SHP77 (cell line): ENCODE measurements around the gene EDIL3.
A peak's percentile ranks its signal among the peaks of the same experiment; 100 is the strongest.

Experiments
- DNase-seq, 2 experiments: peaks; one replicate each; lab custom pipeline; 2025; lab: John Stamatoyannopoulos, UW

The EDIL3 gene

DNA sequence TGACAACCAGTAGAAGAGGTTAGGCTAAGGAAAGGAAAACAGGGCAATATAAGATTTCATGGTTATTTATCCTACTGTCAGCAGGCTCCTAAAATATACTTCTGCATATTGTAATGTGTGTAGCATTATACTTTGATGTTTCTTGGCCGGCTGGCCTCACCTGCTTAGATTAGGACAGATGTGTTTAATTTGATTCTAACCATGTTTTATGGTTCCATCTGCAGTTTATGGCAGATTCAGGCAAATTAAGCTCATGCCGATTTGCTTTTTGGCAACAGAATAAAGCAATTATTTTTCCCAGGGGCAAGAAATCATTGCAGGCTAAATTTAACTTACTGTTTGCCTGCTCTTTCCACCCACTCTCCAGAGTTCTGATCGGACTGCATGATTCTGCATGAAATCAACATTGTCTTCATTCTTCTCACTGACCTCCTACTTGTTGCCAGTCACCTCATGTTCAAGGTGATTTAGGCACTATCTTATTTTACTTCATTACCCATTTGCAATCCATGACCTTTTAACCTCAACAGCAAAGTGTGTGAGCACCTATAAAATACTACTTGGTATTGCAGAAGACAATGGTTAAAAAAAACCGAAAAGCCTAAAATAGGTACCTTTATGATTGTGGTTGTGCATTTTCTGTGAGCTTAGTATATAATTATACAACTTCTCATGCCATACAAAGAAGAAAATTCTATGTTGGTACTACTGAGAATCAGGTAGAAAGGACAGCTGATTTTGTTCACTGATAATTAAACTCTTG, 125.2 kb downstream of the EDIL3 start:
- DNase-seq: no peak

DNA sequence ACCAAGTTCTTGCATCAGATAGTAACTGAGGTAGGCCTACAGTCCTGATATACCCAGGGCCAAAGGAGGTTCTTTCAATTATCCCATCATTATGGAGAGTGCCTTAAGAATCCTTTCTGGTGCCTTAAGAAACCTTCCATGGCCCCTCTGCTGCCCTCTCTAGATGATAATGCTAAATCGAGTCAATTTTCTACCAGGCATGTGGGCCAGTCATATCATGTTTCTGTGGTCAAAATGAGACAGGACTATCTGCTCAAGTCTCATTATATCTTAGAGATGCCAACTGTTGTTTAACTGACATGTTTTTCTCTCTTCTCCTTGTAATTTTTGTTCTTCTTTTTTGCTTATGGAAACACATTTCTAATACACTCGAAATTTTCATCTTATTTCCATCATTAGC, 127.6 kb downstream of the EDIL3 start:
- DNase-seq: no peak

DNA sequence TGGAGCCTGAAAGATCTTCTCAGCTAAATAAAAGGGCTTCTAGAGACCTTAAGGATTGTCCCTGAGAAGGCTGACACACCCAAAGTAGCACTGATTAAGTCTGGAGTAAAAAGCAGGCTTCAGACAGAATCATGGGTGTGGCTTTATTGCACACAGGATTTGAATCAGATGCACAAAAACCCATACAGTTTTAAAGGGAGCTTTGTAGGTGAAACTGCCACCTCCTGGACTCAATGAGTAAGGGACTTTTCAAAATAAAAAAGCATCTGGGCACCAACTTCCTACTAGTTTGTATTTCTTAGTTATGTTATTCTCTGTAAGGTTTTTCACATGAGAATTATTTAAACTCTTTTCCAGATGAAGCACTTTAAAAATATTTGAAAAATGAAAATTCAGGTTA, 129.4 kb downstream of the EDIL3 start:
- no peak for DNase-seq

DNA sequence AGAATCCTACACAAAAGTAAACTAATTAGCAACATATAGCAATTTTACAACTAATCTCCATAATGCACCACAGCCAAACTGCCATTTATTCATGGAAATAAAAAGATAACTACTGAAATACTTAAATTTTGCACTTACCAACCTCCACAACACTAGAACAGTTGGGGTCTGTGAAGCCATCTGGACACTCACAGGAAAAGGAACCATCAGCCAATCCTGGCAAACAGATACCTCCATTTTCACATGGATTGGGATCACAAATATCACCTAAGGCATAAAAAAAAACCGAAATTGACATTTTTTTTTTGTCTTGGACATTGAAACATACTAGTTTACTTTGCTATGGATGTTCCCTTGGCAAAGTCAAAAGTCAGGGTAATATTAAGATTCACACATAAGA, 130.7 kb downstream of the EDIL3 start:
- no peak for DNase-seq

DNA sequence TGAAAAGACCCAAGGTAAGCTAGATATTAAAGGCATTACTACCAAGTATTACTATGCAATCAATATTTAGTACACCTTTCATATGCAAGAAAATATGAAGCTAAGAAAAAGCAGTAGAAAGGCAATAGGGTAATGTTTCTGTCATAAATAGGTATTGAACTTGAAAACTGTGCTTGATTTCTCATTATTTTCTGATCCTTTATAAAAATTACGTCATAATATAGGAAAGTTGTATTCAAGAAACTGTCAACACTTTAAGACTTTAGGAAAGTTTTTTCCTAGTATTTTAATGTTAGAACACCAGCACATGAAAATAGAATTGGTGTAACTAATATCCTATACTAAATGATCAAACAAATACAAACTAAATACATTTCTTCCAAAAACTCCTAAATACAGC, 133.2 kb downstream of the EDIL3 start:
- DNase-seq: no peak

DNA sequence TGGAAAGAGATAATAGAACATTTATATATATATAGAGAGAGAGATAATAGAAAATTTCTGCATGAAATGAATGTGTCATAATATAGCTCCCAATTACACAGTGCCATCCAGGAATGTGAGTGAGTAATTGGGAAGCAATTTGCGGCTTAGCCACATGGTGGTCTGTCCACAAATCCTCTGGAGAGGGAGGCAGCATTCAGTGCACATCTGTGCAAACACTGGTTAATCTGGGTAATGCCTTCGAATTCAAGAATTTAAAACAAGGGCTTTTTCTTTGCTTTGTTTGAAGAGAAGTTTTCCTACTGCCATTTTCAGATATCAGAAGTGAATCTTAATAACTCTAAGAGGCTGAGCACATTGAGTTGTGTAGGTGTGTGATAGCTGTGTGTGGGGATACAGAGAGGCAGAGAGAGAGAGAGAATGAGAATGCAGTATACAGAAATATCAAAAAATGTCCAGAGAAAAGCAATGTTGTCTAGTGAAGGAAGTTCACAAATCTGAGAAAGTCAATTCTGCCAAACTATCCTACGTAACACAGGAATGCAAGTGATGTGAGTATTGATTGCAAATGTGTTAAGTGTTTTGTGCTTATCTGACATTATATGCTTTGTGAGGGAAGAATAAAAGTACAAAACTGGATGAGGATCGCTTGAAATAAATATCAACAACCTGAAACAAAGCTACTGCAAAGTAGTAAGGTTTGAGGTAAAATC, 134.6 kb downstream of the EDIL3 start:
- peak in 1 of 2 experiments; percentile 4 for DNase-seq

DNA sequence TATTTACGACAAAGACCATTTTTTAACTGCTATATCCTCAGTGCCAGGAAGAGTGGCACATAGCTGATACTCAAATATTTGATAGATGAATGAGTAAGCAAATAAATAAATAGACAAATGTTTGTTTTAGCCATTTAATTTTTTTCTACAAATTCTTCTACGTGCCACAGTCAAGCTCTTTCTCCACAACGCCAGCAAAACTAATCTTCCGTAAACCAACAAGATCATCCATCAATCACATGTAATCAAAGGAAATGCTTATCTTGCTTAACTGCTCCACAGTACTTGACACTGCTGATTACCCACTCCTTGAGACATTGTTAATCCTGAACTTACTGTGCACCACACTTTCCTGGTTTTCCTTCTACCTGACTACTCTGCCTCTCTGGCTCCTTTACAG, 136.7 kb downstream of the EDIL3 start:
- DNase-seq: no peak

DNA sequence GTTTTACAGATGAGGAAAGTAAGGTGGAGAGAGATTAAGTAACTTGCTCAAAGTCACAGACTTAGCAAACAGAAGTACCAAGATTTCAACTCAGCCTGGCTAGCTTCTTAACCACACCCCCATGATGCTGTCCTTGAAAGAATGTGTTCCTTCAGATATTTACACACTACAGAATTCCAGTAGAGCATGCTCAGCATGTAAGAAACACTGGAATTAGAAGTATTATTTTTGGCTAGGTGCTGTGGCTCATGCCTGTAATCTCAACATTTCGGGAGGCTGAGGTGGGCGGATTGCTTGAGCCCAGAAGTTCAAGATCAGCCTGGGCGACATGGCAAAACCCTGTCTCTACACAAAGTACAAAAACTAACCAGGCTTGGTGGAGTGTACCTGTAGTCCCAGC, 142.4 kb downstream of the EDIL3 start:
- no peak for DNase-seq

DNA sequence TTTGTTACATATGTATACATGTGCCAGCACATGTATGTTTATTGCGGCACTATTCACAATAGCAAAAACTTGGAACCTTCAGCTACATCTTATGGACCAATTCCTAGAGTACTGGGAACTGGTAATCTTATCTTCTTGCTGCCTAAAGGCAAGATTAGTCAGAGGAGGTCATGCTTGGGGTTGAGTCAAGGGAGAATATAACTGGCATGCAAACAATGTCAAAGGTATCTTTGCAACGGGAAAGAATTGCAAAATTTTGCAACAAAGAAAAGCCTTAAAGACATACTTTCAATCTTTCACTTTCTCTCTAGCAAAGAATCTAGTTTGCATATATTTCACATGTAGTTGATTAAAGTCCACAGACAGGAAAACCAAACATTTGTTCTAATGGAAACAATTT, 145.2 kb downstream of the EDIL3 start:
- no peak for DNase-seq

DNA sequence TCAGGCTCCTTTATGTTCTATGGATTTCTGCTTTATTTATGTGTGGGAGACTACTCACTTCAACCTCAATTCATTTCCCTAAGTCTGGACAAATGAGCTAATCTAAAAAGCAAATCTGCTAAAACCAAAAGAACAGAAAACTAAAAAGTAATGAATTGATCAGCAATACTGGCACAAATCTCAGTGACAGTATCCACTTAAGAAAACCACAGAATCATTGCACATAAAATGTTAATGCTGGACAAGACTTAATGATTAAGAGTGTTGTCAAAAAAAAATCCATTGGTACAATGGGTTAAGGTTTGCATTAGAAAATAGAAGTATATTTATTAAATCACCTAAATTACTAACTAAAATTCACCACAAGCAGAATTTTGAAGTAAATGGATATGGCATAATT, 147.6 kb downstream of the EDIL3 start:
- no peak for DNase-seq

DNA sequence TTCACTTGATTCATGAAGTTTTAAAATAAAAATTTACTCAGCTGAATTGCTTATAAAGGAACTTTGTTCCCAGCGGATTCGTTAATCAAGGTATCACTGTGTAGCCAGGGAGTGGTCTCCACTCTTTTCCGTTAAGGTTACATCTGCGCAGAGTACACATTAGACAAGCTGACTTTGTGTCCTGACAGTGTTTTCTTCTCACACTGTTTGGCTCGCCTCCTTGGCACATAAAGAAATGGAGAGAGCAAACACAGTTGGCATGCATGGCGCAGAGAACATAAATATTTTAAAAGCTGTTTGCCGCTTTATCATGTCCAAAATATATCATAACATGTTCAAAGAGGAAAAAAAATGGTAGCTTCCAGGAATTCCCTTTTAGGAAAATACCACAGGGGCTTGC, 153.2 kb downstream of the EDIL3 start:
- DNase-seq: no peak

DNA sequence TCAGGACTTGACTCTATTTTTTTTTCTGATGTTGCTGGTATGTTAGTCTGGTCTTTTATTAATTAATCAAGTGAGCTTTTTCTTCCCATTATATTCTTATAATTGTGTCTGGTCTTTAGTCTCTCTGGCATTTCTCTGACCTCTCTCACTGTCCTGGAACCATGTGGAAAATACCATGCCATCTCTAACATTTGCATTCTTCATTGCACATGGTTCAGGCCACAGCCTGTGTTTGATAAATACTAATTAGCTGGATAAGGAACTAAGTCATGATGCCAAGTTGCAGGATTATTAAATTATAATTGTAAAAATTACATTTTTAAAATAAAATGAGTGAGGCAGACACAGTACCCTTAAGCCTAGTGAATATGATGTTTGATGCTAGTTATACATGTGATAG, 155.6 kb downstream of the EDIL3 start:
- no peak for DNase-seq

DNA sequence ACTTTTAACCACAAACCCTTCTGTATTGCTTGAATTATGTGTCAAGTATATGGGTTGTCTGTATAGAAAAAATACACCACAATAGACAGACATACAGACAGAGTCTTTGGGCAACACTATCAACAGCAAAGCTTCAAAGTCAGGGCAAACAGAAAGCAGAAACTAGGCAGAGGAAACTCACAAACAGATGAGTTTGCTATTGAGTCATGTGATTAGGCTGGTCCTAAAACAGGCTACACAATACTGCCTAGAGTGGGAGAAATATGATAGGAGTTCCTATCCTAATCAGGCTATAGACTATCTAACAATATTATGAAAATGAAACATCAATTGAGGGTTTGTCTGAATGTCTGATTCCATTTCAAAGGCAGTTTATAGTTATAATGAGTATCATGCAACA, 156.4 kb downstream of the EDIL3 start:
- DNase-seq: no peak

DNA sequence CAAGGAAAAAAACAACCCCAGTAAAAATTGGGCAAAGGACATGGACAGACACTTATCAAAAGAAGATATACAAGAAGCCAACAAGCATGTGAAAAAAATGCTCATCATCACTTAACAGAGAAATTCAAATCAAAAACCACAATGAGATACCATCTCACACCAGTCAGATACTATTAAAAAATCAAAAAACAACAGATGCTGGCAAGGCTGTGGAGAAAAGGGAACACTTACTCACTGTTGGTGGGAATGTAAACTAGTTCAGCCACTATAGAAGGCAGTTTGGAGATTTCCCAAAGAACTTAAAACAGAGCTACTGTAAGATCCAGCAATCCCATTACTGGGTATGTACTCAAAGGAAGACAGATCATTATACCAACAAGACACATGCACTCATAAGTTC, 157.4 kb downstream of the EDIL3 start:
- no peak for DNase-seq

DNA sequence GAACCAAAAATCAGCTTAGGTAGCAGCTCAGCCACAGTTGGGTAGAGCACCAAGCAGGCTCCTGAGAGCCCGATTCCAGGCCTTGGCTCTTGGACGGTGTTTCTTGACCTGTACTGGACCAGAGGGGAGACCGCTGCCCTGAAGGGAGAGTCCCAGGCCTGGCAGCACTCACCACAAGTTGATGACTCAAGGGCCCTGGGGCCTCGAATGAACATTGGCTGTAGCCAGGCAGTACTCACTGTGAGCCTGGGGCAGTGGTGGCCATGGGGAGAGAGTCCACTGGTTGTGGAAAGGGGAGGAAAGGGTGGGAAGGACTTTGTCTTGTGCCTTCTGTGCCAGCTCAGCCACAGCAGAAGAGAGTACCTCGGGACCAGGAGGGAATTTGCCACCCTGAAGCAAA, 166.1 kb downstream of the EDIL3 start:
- no peak for DNase-seq

DNA sequence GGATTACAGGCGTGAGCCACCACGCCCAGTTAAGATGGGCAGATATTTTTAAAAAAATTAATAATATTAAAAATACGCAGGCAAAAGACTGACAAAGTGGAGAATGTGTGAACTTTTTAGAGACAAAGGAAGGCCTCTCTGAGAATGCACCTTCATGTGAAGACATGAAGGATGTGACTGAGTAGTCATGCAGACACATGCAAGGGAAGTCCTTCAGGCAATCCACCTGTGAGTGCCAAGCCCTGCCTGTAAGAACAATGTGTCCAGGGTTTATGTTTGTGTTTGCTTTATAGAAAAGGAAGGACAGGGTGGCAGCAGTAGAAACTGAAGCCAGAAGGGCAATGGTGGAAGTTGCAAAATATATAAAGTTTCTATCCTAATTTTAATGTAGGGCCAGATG, 169.2 kb downstream of the EDIL3 start:
- no peak for DNase-seq

DNA sequence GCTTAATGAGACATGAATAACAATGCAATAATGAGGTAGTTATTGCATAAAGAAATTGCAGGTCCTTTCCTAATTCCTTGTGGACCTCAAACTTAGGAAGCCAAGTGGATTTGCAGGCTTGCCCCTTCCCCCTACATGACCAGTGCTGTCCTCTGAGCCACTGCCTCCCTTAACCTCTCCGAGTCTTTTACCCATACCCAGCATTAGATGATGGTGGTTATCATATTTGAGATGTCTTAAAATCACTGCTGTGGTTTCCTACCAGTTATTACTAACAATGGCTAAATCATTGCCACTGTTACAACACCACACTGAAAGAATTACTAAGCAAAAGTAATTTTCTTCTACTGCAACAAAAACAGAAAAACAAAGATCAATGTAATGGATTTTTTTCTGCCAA, 170.8 kb downstream of the EDIL3 start:
- no peak for DNase-seq

DNA sequence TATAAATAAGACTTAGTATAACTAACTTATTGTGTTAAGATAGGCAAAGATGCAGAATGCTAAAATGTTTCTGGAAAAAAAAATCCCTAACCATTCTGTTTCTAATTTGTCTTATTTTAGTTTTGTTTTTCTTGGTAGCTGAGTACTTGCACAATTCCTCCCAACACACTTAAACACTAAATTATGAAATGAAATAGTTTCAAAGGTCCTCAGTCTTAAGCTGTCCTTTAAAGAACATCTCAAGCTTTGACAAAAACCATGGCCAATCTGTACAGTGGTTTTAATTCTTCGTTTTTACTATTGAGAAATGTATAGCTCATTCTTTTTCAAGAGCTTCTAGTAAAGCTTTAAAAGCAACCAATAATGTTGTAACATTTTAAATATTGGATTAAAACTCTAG, 171.5 kb downstream of the EDIL3 start:
- no peak for DNase-seq

DNA sequence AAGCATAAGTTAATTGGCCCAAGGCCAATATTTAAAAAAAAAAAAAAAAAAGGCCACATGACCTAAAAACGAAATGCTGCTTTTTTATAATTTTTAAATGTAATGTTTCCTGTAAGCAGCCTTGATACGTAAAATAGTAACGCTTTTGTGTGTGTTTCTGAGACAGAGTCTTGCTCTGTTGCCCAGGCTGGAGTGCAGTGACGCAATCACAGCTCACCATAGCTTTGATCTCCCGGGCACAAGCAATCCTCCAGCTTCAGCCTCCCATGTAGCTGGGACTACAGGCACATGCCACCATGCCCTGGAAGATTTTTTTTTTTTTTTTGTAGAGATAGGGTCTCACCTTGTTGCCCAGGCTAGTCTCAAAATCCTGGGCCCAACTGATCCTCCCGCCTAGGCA, 179.9 kb downstream of the EDIL3 start:
- DNase-seq: no peak

DNA sequence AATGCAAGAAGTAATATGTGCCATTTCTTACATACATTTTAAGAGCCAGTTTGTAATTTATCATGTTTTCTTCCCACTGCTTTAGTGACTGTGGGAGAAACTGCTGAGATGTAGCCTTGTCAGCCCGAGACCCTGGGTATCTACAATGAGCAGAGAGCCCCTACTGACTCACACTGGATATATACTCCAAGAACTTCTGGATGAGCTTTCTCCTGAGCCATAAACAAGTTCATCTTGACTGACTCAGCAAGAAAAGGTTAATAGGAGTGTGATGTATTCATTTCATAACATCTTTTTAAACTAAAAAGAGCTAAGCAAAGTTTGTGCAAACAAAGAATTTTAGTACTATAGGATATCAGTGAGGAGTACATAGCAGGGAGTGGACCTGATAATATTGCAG, 182.5 kb downstream of the EDIL3 start:
- no peak for DNase-seq

DNA sequence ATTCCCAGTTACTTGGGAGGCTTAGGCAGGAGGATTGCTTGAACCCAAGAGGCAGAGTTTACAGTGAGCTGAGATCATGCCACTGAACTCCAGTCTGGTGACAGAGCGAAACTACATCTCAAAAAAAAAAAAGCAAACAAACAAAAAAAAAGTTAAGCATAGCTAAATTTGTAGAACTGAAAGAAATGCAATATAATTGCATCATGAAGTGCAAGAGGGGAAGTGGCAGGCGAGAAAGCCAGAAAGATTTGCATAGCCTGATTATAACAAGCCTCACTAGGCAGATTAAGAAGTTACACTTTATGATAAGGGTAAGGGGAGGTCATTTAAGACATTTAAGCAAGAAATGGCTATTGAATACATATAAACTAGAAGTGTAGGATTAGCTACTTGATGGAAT, 187.1 kb downstream of the EDIL3 start:
- no peak for DNase-seq

DNA sequence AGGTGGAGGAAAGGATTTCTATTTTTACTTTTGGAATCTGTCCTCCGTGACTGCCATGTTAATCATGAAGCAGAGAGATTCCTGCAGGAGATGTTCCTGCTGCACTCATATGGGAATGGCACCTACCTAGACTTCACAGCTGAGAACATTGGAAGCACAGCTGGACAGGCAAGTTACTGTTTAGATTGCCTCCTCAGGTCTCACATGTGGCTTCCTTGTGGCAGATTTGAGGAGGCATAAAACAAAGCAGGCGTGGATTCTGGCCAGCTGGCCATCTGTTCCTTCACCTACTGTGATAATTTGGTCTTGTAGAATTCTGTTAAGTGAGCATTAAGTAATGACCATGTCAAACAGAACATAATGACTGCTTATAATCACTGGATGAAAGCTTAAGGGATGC, 193.4 kb downstream of the EDIL3 start:
- no peak for DNase-seq

DNA sequence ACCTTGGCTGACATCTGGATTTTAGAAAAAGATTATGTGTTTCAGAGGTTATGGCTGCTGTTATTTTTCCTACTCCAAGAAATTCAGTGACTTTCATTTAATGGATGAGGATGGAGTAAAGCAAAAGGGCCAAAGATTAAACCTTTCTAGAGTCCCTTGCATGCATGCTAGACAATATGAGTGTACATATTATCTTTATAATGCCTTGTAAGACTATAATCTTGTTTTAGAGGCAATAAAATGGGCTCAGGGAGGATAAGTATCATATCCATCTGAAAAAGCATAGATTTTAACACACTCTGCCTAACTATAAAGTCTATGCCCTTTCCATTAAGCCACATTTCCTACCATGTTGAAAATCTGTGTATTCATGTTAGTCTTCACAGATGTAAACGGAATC, 199.8 kb downstream of the EDIL3 start:
- no peak for DNase-seq

DNA sequence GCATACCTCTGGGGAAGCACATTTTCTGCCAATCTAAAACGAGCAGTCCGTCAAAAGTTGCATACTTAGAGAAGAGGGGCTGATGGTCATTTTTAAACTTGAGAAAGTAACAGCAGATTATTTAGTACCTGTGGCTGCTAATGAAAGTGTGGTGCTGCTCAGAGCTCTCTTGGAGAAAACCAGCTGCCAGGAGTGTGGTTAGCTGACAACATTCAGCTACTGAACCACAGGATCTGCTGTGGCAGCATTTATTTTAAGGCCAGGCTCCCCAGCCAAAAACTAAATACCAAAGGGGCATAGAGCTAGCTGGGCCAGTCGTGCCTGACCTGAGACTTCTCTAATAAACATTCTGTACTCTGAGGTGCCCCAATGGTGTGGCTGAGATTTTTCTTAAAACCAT, 203.6 kb downstream of the EDIL3 start:
- DNase-seq: no peak
